NCI-H187 (cell line): ENCODE data around the gene FSD1.
"Not testable (repeated sequence)": the region's sequence is repeated elsewhere in the genome, so short reads cannot be mapped to it uniquely, and the experiment has no call there.

ENCODE experiments used
- DNase-seq, 2 experiments: peaks; one replicate each; lab custom pipeline; 2025; lab: John Stamatoyannopoulos, UW

FSD1 gene

DNA sequence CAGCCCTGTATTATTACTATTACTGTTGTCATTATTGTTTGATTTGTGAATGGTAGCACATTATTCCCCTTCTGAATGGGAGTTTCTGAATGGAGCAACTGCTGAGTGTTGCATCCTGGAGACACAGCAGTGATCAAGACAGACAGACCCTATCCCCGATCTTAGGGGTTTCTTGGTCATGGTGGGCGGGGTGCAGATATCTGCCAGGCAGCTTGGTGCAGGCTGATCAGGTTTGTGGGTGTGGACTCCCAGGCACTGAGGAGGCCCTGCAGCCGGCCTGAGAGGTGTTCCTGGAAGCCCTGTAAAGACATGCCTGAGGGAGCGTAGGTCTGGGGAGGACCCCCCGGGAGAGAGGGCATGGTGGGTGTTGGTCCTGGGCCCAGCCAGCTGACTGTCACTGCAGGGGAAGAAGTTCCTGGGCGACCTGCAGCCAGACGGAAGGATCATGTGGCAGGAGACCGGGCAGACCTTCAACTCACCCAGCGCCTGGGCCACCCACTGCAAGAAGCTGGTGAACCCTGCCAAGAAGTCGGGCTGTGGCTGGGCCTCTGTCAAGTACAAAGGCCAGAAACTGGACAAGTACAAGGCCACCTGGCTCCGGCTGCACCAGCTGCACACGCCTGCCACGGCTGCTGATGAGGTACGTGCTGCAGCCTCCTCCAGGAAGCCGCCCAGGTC, 41.1 kb downstream of the FSD1 start:
- no peak for DNase-seq

DNA sequence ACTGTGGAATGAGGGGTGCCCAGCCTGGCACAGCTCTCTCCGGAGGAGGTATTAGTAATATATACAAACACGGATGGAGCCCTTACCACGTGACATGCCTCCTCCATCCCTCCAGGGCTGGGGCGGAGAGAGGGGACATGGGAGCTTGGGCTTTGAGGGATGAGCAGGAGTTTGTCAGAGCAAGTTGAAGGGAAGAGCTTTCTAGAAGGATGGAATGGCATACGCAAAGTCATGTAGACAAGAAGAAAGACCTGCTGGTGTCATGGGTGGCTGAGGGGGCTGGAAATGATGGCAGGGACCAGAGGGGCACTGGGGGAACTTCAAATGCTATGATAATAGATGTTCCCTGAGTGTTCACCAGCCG, 41.6 kb downstream of the FSD1 start:
- no peak for DNase-seq

DNA sequence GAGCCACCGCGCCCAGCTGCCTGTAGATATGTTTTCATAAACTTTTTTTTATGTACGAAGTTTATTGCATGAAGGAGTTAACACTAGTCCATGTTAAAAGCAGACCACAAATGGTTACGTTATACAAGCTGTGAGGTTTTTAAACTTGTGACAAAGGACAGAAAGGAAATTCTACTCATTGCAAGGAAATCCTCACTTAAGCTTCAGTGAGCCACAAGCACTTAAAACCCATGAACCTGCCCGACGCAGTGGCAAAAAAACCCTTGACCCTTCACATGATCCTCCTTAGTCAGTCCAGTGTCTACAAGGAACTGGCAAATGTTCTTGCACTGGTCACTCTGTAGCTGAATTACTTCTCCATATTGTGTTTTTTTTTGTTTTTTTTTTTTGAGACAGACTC, 43.1 kb downstream of the FSD1 start:
- DNase-seq, result no peak

DNA sequence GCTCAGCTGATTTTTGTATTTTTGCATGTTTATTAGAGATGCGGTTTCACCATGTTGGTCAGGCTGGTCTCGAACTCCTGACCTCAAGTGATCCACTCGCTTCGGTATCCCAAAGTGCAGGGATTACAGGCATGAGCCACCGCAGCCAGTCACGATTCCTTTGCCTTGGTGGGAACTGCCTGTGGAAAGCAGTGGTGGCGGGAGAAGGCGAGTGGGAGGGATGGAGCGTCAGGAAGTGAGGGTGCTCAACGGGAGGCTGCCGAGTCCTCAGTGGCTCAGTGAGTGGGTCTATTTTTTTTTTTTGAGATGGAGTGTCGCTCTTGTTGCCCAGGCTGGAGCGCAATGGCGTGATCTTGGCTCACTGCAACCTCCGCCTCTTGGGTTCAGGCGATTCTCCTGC, 44.8 kb downstream of the FSD1 start:
- not testable (repeated sequence) for DNase-seq

DNA sequence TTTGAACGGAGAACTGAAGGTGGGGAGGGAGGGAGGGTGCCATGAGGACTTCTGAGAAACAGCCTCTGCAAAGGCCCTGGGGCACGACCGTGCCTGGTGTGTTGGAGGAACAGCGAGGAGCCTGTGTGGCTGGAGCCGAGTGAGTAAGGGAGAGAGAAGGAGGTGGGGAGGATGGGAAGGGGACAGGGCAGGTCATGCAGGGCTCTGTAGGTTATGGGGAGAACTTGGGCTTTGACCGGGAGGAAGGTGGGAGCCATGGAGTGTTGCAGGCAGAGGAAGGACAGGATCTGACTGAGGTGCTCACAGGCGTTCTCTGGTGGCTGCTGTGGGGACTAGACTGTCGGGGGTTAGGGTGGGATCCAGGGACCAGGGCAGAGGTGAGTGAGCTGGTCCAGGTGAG, 45.7 kb downstream of the FSD1 start:
- DNase-seq, result no peak

DNA sequence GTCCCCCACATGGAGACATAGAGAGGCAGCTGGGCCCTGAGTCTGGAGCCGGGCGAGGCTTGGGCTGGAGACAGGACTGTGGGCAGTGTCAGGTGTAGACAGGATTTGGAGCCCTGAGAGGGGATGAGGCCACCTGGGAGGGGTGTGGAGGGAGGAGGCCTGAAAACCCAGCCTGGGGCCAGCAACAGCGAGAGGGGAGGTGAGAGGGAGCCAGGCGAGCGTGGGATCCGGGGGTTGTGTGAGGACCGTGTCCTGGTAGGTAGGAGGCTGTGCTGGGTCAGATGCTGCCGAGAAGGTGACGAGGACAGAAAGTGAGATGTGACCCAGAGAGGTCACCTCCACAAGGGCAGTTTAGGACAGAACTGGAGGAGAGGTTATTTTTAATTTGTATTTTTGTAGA, 46.3 kb downstream of the FSD1 start:
- DNase-seq, result no peak

DNA sequence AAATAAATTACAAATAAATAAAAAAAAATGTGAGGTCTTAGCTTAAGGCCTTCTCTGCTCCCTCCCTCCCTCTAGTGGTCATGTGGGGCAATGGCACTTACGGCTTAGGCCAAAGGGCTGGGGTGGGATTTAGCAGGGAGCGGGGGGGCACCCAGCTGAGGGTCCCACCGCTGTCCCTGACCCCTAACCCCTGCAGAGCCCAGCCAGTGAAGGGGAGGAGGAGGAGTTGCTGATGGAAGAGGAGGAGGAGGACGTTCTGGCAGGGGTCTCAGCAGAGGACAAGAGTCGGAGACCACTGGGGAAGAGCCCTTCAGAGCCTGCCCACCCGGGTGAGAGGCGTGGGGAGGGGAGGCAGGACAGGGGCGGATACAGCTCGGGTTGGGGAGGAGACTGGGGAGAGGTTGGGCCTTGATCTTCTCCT, 48.3 kb downstream of the FSD1 start:
- no peak for DNase-seq

DNA sequence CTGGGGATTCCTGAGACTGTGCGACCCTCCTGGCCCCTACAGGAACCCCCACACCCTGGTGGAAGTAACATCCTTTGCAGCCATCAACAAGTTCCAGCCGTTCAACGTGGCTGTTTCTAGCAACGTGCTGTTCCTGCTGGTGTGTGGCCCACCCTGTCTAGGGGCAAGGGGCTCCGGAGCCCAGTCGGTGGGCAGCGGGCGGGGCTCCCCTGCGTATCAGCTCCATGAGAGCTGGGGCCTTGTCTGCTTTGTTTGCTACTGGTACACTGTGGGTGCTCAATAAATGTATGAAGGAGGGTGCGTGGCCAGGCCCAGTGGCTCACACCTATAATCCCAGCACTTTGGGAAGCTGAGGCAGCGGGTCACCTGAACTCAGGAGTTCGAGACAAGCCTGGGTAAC, 49.9 kb downstream of the FSD1 start:
- no peak for DNase-seq

DNA sequence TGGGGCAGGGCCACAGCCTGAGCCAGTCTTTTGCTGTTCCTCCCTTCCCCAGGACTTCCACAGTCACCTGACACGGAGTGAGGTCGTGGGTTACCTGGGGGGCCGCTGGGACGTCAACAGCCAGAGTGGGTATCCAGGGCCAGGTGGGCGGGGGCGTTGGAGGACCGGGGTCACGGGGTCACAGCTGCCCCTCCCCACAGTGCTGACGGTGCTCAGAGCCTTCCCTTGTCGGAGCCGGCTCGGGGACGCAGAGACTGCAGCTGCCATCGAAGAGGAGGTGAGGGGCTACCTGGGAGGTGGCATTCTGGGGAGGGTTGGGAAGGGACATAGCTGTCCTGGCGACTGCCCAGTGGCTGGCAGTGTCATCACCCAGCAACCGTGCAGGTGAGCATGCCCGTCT, 50.5 kb downstream of the FSD1 start:
- no peak for DNase-seq

DNA sequence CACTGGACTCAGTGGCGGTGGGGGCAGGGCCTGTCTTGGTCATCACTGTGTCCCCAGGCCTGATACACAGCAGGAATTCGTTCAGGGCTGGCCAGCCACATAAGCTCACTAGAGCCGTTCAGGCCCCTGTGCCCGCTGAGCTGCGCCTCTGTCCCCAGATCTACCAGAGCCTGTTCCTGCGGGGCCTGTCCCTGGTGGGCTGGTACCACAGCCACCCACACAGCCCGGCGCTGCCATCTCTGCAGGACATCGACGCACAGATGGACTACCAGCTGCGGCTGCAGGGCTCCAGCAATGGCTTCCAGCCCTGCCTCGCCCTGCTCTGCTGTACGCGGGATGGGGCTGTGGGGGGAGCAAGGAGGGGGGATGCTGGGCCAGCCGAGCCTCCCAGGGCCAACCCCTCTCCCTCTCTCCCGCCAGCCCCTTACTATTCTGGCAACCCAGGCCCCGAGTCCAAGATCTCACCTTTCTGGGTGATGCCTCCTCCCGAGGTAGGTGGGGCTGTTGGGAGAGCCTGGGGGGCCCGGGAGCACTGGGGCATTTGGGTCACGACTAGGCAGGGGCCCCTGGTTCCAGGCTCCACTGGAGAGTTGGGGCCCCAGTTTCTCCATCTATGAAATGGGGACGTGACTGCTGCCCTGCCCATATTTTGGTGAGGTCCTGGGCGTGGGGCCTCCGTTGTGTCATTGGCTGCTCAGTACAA, 52.8 kb downstream of the FSD1 start:
- DNase-seq, result no peak

DNA sequence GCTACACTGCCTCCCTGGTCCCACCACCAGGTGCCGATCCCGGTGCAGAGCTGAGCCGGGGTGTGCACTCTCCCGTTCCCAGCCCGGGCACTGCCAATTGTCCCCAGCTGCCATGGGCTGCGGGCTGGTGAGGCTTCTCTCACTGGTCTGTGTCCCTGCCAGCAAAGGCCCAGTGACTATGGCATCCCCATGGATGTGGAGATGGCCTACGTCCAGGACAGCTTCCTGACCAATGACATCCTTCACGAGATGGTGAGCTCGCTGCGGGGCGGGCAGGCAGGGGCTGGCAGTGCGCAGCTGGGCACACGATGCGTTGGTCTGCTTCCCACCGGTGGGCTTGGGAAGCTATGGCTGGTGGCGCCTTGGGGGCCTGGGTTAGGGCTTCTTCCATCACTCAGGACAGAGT, 53.5 kb downstream of the FSD1 start:
- DNase-seq, result no peak

DNA sequence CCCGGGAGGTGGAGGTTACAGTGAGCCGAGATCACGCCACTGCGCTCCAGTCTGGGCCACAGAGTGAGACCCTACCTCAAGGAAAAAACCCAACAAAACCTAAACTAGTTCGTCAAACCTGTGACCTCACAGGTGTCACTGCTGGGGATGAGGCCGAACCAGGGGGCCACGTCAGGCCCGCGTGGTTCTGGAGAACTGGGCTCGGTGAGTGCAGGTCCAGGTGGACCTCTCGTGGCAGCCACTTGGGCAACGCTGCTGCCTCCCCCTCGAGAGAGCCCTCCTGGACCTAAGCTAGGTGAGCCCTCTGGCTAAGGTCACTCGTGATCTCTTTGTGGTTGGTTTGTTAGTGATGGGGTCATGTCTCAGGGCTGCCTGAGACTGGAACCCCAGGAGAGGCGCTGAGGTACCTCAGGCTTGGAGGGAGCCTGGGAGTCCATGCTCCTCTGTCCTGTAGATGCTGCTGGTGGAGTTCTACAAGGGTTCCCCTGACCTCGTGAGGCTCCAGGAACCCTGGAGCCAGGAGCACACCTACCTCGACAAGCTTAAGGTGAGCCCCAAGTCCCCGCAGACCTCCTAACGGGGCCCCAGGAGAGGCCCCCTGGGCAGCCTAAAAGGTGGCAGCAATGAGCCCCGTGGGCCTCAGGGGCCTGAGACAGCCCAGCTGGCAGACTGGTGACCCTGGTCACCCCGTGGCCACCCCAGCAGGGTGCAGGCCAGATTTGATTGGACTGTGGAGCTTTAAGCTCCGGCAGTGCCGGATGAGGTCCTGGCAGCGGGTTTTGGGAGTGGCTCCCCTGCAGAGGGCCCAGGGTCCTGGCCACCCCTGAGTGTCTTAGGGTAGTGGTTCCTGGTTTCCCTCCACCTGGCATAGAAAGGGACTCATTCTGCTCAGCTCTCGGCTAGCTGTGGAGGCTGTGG, 54.6 kb downstream of the FSD1 start:
- no peak for DNase-seq

DNA sequence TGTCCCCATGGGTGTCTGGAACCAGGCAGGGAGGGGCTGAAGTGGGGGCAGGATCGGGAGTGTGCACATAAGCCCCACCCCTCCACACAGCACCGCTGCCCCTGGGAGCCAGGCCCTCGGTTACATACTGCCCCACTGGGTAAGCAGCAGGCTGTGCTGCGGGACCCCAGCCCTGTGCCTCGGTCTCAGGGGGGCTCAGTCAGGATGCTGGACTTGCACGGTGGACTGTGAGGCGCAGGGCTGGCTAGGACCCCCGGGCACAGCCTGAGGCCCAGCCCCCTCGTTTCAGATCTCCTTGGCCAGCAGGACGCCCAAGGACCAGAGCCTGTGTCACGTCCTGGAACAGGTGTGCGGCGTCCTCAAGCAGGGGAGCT, 55.2 kb downstream of the FSD1 start:
- DNase-seq, result no peak

DNA sequence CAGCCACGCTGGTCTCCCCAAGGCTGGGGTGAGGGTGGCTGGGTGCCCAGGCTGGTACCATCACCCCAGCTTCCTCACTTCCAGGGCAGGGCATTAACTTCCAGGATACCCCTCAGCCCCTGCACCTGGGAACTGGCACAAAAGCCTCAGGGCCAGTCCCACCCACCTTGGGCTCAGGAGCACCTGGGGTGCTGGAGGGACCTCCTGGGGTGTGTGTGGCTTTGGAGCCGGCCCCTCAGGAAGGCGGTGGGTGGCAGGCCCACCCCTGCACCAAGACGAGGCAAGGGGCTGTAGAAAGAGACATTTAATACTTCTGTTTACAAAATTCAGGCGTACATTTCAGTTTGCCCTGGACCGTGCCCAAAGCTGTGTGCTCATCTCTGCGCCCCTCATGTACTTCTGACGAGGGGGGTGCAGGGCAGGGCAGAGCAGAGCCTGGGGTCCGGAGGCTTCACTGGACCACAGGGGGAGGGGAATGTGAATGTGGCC, 55.7 kb downstream of the FSD1 start:
- no peak for DNase-seq

DNA sequence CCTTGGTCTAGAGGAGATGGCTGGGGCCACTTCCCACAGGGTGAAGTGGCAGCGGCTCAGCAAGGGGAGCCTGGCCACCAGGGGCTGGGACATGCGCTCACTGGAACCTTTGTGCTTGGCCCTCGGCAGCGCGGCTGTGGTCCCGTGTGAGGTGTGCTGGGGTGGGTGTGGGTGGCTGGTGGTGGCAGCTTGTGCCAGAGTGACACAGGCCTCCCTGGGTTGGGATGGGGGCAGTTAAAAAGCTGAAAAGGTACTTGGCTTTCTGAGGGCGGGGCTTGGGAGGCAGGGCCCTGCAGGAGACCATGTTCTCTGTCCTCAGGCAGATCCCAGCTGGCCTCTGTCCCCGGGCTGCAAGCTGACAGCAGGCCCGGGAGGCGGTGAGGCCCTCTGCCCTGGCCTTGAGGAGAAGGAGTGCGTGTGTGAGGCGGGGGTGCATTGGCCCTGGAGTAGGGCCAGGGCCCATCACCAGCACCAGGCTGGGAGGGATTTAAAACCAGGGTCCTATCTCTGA, 56.3 kb downstream of the FSD1 start:
- no peak for DNase-seq

DNA sequence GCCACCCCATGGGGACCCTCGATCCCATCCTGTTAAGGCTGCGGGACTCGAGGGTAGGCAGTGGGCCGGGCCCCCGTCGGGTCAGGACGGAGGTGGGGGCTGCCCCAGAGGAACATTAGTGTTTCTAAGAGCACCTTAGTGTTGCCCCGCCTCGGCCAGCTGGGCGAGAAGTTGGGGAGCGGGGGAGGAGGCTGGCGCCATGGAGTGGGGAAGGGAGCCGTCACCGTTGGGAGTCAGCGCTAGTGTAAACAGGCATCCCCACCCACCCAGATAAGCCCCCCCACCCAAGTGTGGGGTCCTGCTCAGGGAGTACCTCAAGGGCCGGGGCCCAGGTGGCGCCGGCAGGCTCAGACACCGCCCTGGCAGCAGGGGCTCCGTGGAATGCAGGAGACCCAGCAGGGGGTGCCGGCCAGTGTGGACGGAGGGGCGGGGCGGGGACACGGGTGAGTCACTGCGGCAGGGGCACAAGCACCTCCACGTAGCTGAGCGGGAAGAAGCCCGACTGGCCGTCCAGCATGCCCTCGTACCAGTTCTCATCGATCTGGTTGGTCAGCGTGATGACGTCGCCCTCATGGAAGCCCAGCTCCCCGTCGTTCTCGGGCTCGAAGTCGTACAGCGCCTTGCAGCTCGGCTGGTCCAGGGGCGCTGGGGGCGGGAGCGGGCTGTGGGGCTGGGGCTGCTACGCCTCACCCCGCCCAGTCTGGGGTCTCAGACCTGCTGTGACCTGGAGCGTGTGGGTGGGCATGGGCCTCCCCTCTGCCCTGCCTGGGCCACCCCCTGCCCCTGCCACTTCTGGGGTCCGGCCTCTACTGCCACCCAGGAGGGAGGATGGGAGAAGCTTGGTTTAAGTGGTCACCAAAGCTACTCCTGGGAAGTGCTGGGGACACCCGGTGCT, 57.0 kb downstream of the FSD1 start:
- DNase-seq, result no peak

DNA sequence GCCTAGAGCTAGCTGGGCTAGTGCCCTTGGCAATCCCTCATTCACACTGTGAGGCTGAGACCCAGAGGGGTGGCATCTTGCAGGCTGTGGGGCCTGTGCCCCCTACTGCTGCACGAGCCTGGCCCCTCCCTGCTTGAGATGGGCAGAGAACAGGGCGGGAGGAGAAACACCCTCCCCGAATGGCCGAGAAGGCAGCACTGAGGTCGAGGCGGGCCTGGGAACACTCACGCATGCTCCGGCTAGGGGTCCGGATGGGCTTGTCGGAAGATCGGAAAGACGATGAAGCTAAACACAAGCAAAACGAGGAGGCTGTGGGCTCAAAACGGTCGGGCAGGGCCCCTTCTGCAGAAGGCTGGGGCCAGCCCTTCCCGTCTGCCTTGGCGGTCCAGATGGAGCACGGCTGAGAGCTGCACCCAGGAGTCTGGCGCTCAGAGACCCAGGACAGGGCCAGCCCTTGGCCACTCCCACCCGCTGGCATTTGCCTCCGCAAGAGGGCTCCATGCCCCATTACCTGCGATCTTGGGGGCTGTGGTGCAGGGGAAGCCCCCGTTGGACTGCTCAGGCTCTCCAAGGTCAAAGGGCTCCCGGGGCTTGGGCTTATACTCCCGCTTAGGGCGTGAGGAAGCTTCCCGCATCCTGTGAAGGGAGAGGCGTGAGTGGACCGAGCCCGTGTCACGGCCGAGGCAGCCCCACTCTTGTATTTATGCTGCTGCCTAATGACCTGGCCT, 57.9 kb downstream of the FSD1 start:
- no peak for DNase-seq

DNA sequence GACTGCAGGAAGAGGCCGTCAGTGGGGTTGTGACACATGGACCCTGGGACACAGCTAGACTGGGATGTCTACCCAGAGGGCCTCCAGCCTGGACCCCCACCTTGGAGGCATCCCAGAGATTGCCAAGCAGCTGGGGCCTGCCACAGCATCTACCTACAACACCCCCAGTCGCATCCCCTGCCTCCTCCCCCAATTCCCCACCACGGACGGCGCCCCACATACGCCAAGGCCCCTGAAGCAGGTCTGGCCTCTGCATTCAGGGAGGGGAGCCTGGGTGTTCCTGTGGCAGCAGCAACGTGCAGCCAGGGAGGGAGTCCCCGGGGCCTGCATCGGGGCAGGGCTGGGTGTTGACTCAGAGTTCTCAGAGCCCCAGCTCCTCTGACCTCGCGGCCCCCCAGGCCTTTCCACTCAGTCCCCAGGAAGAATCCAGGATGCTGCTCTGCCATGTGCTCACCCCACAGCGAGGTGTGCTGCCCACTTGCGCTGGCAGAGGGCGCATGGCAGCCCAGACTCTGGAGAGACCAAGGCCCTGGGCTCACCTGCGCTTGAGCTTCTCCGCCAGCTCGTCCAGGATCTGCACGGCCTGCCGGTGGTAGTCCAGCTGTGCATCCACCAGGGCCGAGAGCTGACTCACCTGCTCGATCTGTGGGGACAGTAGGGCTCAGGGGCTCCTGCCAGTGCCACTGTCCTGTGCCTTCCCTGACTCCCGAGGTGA, 58.6 kb downstream of the FSD1 start:
- DNase-seq, result no peak

DNA sequence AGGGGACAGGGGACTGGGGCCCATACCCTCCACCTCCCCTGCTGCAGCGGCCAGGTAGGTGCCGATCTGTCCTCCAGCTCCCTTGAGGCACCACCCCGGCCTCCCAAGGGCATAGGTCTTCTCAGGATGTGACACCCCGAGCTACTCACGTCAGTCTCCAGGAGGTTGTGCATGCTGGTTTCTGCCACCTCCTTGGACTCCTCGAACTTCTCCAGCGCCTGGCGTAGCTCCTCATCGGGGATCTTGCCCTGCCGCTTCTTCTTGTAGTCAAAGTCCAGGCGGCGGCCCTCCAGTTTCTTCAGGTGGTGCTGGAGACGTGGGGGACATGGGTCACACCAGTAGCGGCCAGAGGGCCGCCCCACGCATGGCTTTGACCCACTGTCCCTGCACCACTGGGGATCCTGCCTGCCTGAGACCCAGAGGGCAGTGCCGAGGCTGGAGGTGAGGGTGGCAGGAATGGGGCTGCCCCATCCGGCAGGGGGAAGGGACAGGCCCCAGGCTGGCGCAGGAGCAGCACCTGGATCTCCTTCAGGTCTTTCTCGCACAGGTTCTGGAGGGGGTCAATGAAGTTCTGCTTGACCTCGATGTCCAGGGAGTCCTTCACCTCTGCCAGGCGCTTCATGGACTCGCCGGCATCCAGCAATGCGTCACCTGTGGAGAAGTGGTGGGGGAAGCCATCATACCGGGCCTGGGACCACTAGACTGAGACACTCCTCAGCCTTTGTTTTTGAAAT, 59.3 kb downstream of the FSD1 start:
- DNase-seq, result no peak

DNA sequence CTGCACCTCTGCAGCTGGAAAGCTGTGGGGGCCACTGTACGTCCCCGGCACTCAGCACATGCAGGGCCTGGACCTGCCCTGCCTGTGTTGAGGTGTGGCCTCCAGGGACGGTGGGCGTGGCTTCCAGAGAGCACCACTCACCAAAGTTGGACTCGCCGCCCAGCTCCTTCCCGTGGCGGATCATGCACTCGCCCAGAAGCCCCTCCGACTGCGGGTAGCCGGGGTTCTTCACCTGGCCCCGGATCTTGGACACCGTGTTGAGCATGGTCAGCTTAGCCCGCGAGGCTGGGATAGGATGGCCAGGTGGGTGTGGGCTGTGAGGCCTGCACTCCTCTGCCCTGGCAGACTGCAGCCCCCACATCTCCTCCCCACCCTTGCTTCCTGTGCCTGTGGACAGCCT, 60.9 kb downstream of the FSD1 start:
- DNase-seq, result no peak
